Measurements from ENCODE around the gene CDC42EP3.

DNA sequence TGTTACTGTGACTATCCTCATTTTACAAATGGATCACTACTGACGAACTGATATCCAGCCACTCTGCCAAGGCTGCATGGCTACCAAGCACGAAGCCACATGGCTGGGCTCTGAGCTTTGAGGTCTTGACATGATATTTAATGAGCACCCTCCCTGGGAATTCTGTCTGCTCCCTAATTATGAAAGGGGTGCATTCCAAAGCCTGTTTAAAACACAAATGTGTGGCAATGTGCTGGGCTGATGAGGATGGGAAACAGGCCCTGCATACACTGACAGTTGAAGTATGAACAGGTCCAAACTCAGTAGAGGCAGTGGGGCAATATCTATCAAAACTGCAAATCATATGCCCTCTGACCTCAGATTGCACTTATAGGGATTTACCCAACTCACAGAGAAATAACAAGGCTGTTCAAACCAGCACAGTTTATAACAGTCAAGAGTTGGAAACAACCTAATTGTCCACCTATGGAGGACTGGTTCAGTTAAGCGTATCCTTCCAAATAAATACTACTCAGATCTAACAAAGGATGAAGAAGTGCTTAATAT lies 20.8 kb downstream of the CDC42EP3 start:
- TF ChIP-seq, protein P1, sequence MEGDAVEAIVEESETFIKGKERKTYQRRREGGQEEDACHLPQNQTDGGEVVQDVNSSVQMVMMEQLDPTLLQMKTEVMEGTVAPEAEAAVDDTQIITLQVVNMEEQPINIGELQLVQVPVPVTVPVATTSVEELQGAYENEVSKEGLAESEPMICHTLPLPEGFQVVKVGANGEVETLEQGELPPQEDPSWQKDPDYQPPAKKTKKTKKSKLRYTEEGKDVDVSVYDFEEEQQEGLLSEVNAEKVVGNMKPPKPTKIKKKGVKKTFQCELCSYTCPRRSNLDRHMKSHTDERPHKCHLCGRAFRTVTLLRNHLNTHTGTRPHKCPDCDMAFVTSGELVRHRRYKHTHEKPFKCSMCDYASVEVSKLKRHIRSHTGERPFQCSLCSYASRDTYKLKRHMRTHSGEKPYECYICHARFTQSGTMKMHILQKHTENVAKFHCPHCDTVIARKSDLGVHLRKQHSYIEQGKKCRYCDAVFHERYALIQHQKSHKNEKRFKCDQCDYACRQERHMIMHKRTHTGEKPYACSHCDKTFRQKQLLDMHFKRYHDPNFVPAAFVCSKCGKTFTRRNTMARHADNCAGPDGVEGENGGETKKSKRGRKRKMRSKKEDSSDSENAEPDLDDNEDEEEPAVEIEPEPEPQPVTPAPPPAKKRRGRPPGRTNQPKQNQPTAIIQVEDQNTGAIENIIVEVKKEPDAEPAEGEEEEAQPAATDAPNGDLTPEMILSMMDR (IDR thresholded peaks at IDR 0.05): no peak
- no peak for TF ChIP-seq POLR2A (IDR thresholded peaks at IDR 0.05)

Data from esophagus squamous epithelium (tissue), 4 donors.